SK-N-MC (cell line): ENCODE results near the gene ZP2.

Source experiments
- EZH2 ChIP-seq: fragments of 200-600 bp; sonication (generic); IDR thresholded peaks from one replicate; pipeline ENCODE4 v1.6.1; 2017; ENCODE audit warnings: antibody characterized with exemption
- POLR2AphosphoS5 ChIP-seq: IDR thresholded peaks from 2 replicates; pipeline ENCODE4 v1.6.1; 2012; ENCODE audit warnings: mild to moderate bottlenecking, low read depth, low read length, borderline replicate concordance

GRCh38 chr16:21160276-21160675, 51.1 kb downstream of the ZP2 start:
- no peak for TF ChIP-seq POLR2AphosphoS5
- TF ChIP-seq EZH2, result no peak
